ENCODE data around the gene ACAD8.
"Not testable (repeated sequence)": the region's sequence is repeated elsewhere in the genome, so short reads cannot be mapped to it uniquely, and the experiment has no call there.

Gene ACAD8

GRCh38 chr11:134267966-134268365 is 14.6 kb downstream of the ACAD8 start:
- H3K4me3 ChIP-seq (ENCODE audit: low read length) = no peak overlapping the region
- TF ChIP-seq ZNF274 (IDR thresholded peaks at IDR 0.05; ENCODE audit: low read depth, low read length) = no peak

DNA sequence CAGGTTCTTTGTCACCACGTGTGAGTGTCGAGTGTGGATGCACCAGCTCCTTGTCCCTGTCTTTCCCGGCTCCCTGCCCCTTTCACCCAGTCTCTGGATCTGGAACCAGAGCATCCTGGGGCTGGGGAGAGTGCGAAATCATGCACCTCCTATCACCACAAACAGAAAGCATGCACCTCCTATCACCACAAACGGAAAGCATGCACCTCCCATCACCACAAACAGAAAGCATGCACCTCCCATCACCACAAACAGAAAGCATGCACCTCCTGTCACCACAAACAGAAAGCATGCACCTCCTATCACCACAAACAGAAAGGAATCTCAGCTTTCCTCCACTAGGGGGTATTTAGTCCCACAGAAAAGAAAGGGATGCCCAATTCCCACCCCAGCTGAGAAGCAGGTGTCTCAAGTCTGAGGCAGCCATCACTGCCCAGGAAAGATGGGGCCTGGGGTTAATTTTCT is 16.9 kb downstream of the ACAD8 start:
- no peak overlapping the region for H3K4me3 ChIP-seq (ENCODE audit: low read length)
- TF ChIP-seq ZNF274 (IDR thresholded peaks at IDR 0.05; ENCODE audit: low read depth, low read length) = no peak

DNA sequence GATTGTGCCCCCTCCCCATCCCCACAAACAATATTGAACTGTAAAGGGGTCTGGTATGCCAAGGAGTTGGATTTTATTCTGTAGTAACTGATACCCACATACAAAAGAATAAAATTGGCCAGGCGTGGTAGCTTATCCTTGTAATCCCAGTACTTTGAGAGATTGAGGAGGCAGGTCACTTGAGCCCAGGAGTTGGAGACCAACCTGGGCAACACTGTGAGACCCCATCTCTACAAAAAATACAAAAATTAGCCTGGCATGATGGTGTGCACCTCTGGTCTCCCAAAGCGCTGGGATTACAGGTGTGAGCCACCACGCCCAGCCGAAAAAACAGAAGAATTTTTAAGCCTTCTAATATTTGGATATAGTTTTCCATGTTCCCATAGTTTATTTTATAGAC is 18.6 kb downstream of the ACAD8 start:
- H3K4me3 ChIP-seq (ENCODE audit: low read length) = no peak overlapping the region
- TF ChIP-seq ZNF274 (IDR thresholded peaks at IDR 0.05; ENCODE audit: low read depth, low read length) = no peak

- H3K4me3 ChIP-seq (ENCODE audit: low read length) = no peak overlapping the region
- TF ChIP-seq ZNF274 (IDR thresholded peaks at IDR 0.05; ENCODE audit: low read depth, low read length) = no peak
Measured at GRCh38 chr11:134272381-134273316, 19.3 kb downstream of the ACAD8 start.

DNA sequence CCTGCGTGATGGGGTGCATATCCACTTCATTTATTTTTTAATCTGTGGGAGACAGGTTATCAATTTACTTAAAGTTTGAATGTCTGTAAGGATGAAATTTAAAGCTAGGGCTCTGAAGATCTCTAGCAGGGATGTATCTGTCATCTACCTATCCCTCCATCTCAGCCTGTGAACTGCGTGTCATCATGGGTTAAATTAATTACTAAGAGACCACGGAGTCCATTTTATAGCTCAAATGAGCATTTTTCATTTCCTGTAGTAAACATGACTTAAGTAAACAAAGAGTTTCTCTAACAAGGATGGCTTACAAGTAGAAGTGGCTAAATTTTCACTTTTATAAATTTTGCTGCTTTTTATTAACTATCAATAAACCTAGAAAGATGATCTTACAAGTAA is 19.9 kb downstream of the ACAD8 start:
- no peak for TF ChIP-seq ZNF274 (IDR thresholded peaks at IDR 0.05; ENCODE audit: low read depth, low read length)
- no peak overlapping the region for H3K4me3 ChIP-seq (ENCODE audit: low read length)

GRCh38 chr11:134275188-134275533 is 21.8 kb downstream of the ACAD8 start:
- H3K4me3 ChIP-seq (ENCODE audit: low read length) = peak overlapping the region; percentile 2; the same call in 1 of the 2 replicates

DNA sequence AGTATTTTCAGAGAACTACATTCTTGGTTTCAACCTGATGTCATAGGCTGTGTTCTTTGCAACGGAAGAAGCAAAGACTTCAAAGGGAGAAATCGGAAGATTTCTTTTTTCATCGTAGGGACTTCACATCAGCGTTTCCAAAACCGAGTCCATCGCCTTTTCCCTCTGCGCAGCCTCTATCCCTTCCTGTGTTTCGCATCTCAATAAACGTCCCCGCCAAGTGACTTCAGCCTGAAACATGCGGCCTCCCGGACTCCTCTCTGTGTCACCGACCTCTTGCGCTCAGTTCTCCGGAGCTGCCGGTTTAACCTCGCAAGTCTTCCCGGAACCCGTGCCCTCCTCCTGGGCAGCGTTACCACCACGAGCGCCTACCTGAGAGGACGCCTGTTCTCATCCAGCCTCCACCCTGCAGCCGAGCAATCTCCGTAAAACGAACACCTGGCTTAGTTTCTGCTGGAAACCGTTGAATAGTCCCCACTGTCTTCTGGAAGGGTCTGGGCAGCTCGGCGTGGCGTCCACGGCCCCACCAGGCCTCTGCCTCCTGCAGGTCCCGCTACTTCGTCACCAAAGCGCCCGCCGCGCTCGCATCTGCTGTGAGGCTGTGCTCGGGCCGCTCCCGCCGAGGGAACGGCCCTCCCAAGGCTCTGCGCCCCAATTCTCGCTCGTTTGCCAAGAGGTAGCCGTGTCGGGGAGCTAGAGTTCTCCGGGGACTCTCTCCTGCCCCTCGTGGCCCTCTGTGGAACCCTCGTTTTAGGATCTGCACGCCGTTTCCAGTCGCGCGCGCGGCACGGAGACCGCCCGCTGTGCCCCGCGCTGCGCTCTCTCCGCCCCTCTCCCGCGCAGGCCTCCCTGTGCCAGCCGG is 22.4 kb downstream of the ACAD8 start, which contains the start of gene GLB1L3:
GLB1L3 (plus strand) TSS at position 846 of the 862 bp plus-strand sequence. CDS start 362 bp downstream, outside the sequence.
- no peak for TF ChIP-seq ZNF274 (IDR thresholded peaks at IDR 0.05; ENCODE audit: low read depth, low read length)
- H3K4me3 ChIP-seq (ENCODE audit: low read length) = peak within 1 kb of the TSS; percentile 2

More at GRCh38 chr11:134275188-134275533, 21.8 kb downstream of the ACAD8 start:
- no peak for TF ChIP-seq ZNF274 (IDR thresholded peaks at IDR 0.05; ENCODE audit: low read depth, low read length)

DNA sequence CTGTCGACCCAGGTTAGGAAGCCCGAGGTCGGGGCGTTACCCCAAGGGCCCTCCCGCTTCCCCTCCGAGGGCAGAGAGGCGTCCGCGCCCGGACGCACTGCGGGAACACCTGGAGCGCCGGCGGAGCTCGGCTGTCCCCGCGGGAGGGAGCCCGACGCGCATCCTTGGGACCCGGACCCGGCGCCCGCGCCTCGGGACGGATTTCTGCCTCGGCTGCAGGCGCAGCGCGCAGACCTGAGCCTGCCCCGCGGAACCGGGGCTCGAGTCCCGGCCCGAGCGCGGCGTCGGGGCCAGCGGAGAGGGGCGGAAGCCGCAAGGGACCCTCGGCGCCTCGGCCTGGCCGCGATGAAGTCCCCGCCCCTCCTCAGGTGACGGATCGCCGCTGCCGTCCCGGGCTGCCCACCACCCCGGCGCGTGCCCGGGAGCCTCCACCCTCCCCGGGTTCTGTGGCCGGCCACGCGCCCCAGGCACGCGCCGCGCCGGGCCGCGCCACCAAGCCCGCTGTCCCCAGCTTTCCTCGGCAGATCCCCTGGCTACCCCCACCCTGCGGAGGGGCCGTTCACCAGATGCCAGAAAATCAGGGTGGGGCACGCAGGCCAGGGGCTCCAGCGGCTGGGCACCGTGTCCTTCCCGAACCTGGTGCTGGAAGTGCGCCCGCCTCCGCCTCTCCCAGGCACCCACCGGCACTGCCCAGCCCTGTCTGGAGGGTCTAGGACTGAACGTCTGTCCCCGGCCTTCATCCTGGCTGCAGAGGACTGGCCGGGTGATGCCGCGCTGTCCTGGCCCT is 23.2 kb downstream of the ACAD8 start:
- TF ChIP-seq ZNF274 (IDR thresholded peaks at IDR 0.05; ENCODE audit: low read depth, low read length) = no peak
- H3K4me3 ChIP-seq (ENCODE audit: low read length) = peak overlapping the region; percentile 2; the same call in 1 of the 2 replicates

- TF ChIP-seq ZNF274 (IDR thresholded peaks at IDR 0.05; ENCODE audit: low read depth, low read length) = no peak
- no peak overlapping the region for H3K4me3 ChIP-seq (ENCODE audit: low read length)
Measured at GRCh38 chr11:134277183-134278001, 24.0 kb downstream of the ACAD8 start.

DNA sequence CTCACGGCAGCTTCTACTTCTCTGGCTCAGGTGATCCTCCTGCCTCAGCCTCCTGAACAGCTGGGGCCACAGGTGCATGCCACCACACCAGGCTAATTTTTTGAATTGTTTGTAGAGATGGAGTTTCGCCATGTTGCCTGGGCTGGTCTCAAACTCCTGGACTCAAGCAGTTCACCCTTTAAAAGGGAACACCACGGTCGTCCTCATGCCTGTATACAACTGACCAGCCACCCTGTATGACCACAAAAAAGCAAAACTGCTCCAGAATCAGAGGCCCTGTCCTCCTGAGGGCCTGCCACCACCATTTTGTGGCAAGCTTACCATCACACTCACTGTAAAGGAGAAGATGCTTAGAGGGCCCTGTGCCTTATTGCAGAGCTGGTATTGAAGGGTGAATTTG is 25.0 kb downstream of the ACAD8 start:
- no peak overlapping the region for H3K4me3 ChIP-seq (ENCODE audit: low read length)
- TF ChIP-seq ZNF274 (IDR thresholded peaks at IDR 0.05; ENCODE audit: low read depth, low read length) = no peak

GRCh38 chr11:134281635-134282034 is 28.3 kb downstream of the ACAD8 start:
- not testable (repeated sequence) for H3K4me3 ChIP-seq (ENCODE audit: low read length)

- TF ChIP-seq ZNF274 (IDR thresholded peaks at IDR 0.05; ENCODE audit: low read depth, low read length) = no peak
- no peak overlapping the region for H3K4me3 ChIP-seq (ENCODE audit: low read length)
Measured at GRCh38 chr11:134282121-134283045, 29.0 kb downstream of the ACAD8 start.
